A549 (cell line): ENCODE measurements around the gene GCHFR. TPM values are rescaled to one million over a fixed set of nuclear protein-coding genes. Genes with fewer than 3 reads are reported as not detected.
A peak's percentile ranks its signal among the peaks of the same experiment; 100 is the strongest.

Source experiments
- ATAC-seq, 2 experiments: fragments of 200-7000 bp in 1 of 2; fragments of >200 bp in 1 of 2; cut with Nextera tagmentation in 1 of 2; cut with Tn5 transposase in 1 of 2; 3 replicates each; pipeline versions ENCODE4 v1.8.0 to v1.9.1; 2018 to 2020; ENCODE audit warnings: mild to moderate bottlenecking in 1 of 2, moderate library complexity in 1 of 2
- CTCF ChIA-PET: fragments of 300-600 bp; sonication (Branson Sonifier 250); formaldehyde crosslinking; extraction: SDS; loops from one replicate; lab custom pipeline; 2021; ENCODE audit warnings: antibody characterized with exemption, inconsistent platforms; lab: Yijun Ruan, JAX
- POLR2A ChIA-PET: fragments of 350-600 bp; formaldehyde crosslinking; extraction: SDS; loops from one replicate; lab custom pipeline; 2021; ENCODE audit warnings: antibody characterized with exemption, inconsistent platforms; lab: Yijun Ruan, JAX
- DNase-seq, 2 experiments: peaks; one replicate each; pipeline versions ENCODE4 v3.0.0 to v3.0.0-alpha.2; 2011 to 2016; ENCODE audit warnings: low read depth in 1 of 2, low spot score in 1 of 2
- FAIRE-seq: peaks from 2 replicates; lab custom pipeline; 2011; peaks lifted over from hg19 to GRCh38; lab: Jason Lieb, UNC
- H3K27ac ChIP-seq, 2 experiments: fragments of >200 bp; sonication (Bioruptor Twin); formaldehyde crosslinking; 3 replicates each; pipeline ENCODE4 v1.5.1; 2016 to 2017
- H3K4me1 ChIP-seq: fragments of >200 bp; sonication (Bioruptor Twin); formaldehyde crosslinking; 3 replicates; pipeline ENCODE4 v1.6.1; 2016
- H3K4me2 ChIP-seq: fragments of >200 bp; sonication (Bioruptor Twin); formaldehyde crosslinking; 3 replicates; pipeline ENCODE4 v1.6.1; 2016
- H3K4me3 ChIP-seq: fragments of >200 bp; sonication (Bioruptor Twin); formaldehyde crosslinking; 3 replicates; pipeline ENCODE4 v1.5.1; 2016
- H3K9me3 ChIP-seq: fragments of >200 bp; sonication (Bioruptor Twin); formaldehyde crosslinking; 3 replicates; pipeline ENCODE4 v1.6.1; 2016
- BHLHE40 ChIP-seq: IDR thresholded peaks from 2 replicates; pipeline ENCODE4 v1.6.1; 2012; ENCODE audit warnings: low read depth, low read length, inconsistent platforms
- EHF ChIP-seq: fragments of 250-450 bp; sonication (Bioruptor Pico); IDR thresholded peaks from 2 replicates; pipeline ENCODE4 v1.5.0; 2020; ENCODE audit warnings: mild to moderate bottlenecking
- EP300 ChIP-seq, 2 experiments: fragments of >200 bp; sonication (Bioruptor Twin); formaldehyde crosslinking; IDR thresholded peaks; 2 replicates in 1 of 2; 3 replicates in 1 of 2; pipeline ENCODE4 v1.6.1; 2016 to 2017
- FOXS1 ChIP-seq: fragments of 250-450 bp; sonication (Bioruptor Pico); IDR thresholded peaks from 2 replicates; pipeline ENCODE4 v1.5.0; 2020; ENCODE audit warnings: mild to moderate bottlenecking, moderate library complexity
- HEYL ChIP-seq: fragments of 250-450 bp; sonication (Bioruptor Pico); IDR thresholded peaks from 2 replicates; pipeline ENCODE4 v1.8.0; 2021; ENCODE audit warnings: mild to moderate bottlenecking, moderate library complexity
- HOXB13 ChIP-seq: fragments of 250-450 bp; sonication (Bioruptor Pico); IDR thresholded peaks from 2 replicates; pipeline ENCODE4 v1.5.0; 2020; ENCODE audit warnings: low read depth, mild to moderate bottlenecking, moderate library complexity
- JUN ChIP-seq, 2 experiments: fragments of >200 bp; sonication (Bioruptor Twin); formaldehyde crosslinking; IDR thresholded peaks; 2 replicates in 1 of 2; 3 replicates in 1 of 2; pipeline ENCODE4 v1.6.1; 2016 to 2017
- MAFK ChIP-seq: fragments of 450-650 bp; IDR thresholded peaks from 2 replicates; pipeline ENCODE4 v1.6.1; 2014; ENCODE audit not compliant: partially characterized antibody
- MYC ChIP-seq: IDR thresholded peaks from 2 replicates; pipeline ENCODE4 v1.6.1; 2012; ENCODE audit warnings: mild to moderate bottlenecking, inconsistent platforms, low read length, improper control_type of control experiment, borderline replicate concordance
- POLR2AphosphoS2 ChIP-seq: conservative IDR thresholded peaks from 2 replicates; pipeline ENCODE4 v1.6.1; 2012; ENCODE audit warnings: low read length, improper control_type of control experiment, inconsistent platforms
- SMC3 ChIP-seq: fragments of >200 bp; sonication (Bioruptor Twin); formaldehyde crosslinking; IDR thresholded peaks from 3 replicates; pipeline ENCODE4 v1.6.1; 2018; ENCODE audit warnings: inconsistent platforms
- TFCP2L1 ChIP-seq: fragments of 250-450 bp; sonication (Bioruptor Pico); IDR thresholded peaks from 2 replicates; pipeline ENCODE4 v1.5.0; 2021; ENCODE audit warnings: mild to moderate bottlenecking
- WGBS: methylation state at CpG from one replicate; pipeline ENCODE4 v1.1.6; 2017; ENCODE audit errors: missing lambda C conversion rate; 5-methylcytosine and 5-hydroxymethylcytosine counted together
- polyA plus RNA-seq, 4 experiments: library from polyadenylated mRNA; depleted of rRNA in 3 of 4; stranded (reverse); fragments of >200 nt; fragmentation: RNase III in 1 of 4; extraction: RNeasy Plus Mini Kit Qiagen cat#74134 plus additional on column Dnase treatment in 1 of 4; gene quantifications; 2 replicates in 3 of 4; 3 replicates in 1 of 4; pipeline ENCODE4 v1.2.3, GENCODE V29; 2011 to 2017
- TF ChIP-seq, protein P1 (sequence below): fragments of 250-450 bp; sonication (Bioruptor Pico); IDR thresholded peaks from 2 replicates; pipeline ENCODE4 v1.5.0; 2021; ENCODE audit warnings: mild to moderate bottlenecking, moderate library complexity, borderline replicate concordance
- TF ChIP-seq, protein P2 (sequence below): fragments of 250-450 bp; sonication (Bioruptor Pico); IDR thresholded peaks from 2 replicates; pipeline ENCODE4 v1.5.0; 2020; ENCODE audit warnings: low read depth, mild to moderate bottlenecking, moderate library complexity
- TF ChIP-seq, protein P3 (sequence below): IDR thresholded peaks from 2 replicates; pipeline ENCODE4 v1.6.1; 2012; ENCODE audit warnings: low read depth, borderline replicate concordance
- TF ChIP-seq, protein P4 (sequence below): IDR thresholded peaks from 2 replicates; pipeline ENCODE4 v1.6.1; 2012
- TF ChIP-seq, protein P5 (sequence below): IDR thresholded peaks from 2 replicates; pipeline ENCODE4 v1.6.1; 2012

The GCHFR gene
- polyA plus RNA-seq, 2 of the 4 experiments (the other 2 are of a cell fraction), result 6.9 to 7.7 TPM

DNA sequence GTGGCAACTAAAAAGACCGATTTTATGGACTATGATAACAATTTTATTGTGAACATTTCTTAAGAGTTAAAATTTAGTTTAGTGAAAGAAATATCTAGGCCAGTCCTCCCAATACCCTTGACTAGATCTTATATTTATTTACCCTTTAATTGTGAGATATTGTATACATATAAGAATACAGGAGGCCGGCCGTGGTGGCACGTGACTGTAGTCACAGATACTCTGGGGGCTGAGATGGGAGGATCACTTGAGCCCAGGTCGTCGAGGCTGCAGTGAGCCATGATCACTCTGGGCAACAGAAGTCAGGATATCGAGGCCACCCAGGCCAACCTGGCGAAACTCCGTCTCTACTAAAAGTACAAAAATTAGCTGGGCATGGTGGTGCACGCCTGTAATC is 8.1 kb upstream of the GCHFR start:
- no peak for ATAC-seq
- FAIRE-seq, result no peak
- Histone ChIP-seq H3K27ac (peak overlapping the region; percentile 79 to 92), H3K4me1 (0 out of 3 replicates have a peak, but pooled peaks cover 3% of the 10 kb centered on the region), H3K9me3 (no peaks in the 10 kb centered on the region), H3K4me3 (peak overlapping the region; percentile 91), H3K4me2 (peak overlapping the region; percentile 80)
- 80% methylated on average over 10 of the region's 10 CpGs for WGBS
- no peak for DNase-seq
- no peak for TF ChIP-seq FOXS1 (CRISPR knock-in tag)
- no peak for TF ChIP-seq POLR2AphosphoS2
- no peak for TF ChIP-seq MAFK
- TF ChIP-seq, protein P1, sequence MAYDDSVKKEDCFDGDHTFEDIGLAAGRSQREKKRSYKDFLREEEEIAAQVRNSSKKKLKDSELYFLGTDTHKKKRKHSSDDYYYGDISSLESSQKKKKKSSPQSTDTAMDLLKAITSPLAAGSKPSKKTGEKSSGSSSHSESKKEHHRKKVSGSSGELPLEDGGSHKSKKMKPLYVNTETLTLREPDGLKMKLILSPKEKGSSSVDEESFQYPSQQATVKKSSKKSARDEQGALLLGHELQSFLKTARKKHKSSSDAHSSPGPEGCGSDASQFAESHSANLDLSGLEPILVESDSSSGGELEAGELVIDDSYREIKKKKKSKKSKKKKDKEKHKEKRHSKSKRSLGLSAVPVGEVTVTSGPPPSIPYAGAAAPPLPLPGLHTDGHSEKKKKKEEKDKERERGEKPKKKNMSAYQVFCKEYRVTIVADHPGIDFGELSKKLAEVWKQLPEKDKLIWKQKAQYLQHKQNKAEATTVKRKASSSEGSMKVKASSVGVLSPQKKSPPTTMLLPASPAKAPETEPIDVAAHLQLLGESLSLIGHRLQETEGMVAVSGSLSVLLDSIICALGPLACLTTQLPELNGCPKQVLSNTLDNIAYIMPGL, result no peak
- TF ChIP-seq JUN (IDR thresholded peaks at IDR 0.05), result no peak
- ChIA-PET CTCF (interaction anchor here (0.7 kb wide), 1 partner anchor 185 kb away, joined by 3 read pairs; no protein-coding TSS in a partner anchor), POLR2A (no interaction called here)

DNA sequence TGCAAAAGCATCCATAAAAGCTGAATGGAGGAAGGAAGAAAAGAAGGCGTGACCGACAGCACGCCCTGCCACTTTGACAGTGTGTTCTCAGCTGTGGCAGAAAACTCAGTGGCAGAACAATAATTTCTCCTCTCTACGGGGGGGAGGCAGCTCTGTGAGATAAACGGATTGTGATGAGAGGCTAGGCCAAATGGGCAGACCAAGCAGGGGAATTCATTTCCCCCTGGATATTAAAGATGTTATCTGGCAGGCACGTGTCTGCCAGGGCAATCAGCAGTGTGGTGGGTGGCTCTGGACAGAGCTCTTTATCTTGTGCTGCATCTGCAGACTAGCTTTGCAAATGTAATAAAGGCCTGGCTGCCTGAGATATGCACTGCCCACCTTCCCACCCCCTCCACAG is 6.9 kb upstream of the GCHFR start:
- 0 out of 3 replicates have a peak, but pooled peaks cover 3% of the 10 kb centered on the region for H3K4me1 ChIP-seq
- FAIRE-seq, result no peak
- POLR2A ChIA-PET, result no interaction called here
- WGBS, result 61% methylated on average over 6 of the region's 6 CpGs
- TF ChIP-seq EP300 (IDR thresholded peaks at IDR 0.05) (no peak), SMC3 (no peak)
- TF ChIP-seq, all 56 proteins: peak for 0
- no peaks in the 10 kb centered on the region for H3K9me3 ChIP-seq
- DNase-seq (no peak), ATAC-seq (no peak)
- no peak overlapping the region for H3K4me3 ChIP-seq
- CTCF ChIA-PET, result interaction anchor here (1.0 kb wide), 1 partner anchor 101 kb away, joined by 3 read pairs; no protein-coding TSS in a partner anchor
- H3K4me2 ChIP-seq, result no peak overlapping the region
- no peak overlapping the region for H3K27ac ChIP-seq

DNA sequence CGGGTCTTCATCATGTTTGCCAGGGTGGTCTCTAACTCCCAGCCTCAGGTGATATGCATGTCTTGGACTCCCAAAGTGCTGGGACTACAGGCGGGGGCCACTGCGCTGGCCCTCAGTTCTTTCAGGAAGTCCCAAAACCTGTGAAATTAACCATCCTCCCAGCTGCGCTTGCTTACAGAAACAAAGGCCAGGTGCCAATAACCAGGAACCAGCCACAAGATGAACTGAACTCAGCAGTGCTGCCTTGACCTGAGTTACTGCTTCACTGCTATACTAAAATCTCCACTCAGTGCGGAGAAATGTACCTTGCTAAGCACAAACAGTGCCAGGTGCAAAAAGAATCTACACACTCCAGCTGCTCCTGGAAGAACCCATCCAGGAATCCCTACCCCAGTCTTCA is 3.9 kb upstream of the GCHFR start:
- Histone ChIP-seq H3K27ac (no peak overlapping the region), H3K4me2 (no peak overlapping the region), H3K9me3 (no peaks in the 10 kb centered on the region), H3K4me3 (no peak overlapping the region), H3K4me1 (peaks cover 11% of the 10 kb centered on the region; the same call in 2 of the 3 replicates)
- CTCF ChIA-PET, result interaction anchor here (1.1 to 3.2 kb wide), 2 partner anchors 14 to 135 kb away, joined by 3 to 12 read pairs; partner anchors contain the start of gene VPS18
- ATAC-seq, result no peak
- TF ChIP-seq TFCP2L1, result no peak
- TF ChIP-seq BHLHE40, result no peak
- WGBS, result 84% methylated on average over 5 of the region's 5 CpGs
- no peak for FAIRE-seq
- POLR2A ChIA-PET, result no interaction called here
- DNase-seq, result no peak

DNA sequence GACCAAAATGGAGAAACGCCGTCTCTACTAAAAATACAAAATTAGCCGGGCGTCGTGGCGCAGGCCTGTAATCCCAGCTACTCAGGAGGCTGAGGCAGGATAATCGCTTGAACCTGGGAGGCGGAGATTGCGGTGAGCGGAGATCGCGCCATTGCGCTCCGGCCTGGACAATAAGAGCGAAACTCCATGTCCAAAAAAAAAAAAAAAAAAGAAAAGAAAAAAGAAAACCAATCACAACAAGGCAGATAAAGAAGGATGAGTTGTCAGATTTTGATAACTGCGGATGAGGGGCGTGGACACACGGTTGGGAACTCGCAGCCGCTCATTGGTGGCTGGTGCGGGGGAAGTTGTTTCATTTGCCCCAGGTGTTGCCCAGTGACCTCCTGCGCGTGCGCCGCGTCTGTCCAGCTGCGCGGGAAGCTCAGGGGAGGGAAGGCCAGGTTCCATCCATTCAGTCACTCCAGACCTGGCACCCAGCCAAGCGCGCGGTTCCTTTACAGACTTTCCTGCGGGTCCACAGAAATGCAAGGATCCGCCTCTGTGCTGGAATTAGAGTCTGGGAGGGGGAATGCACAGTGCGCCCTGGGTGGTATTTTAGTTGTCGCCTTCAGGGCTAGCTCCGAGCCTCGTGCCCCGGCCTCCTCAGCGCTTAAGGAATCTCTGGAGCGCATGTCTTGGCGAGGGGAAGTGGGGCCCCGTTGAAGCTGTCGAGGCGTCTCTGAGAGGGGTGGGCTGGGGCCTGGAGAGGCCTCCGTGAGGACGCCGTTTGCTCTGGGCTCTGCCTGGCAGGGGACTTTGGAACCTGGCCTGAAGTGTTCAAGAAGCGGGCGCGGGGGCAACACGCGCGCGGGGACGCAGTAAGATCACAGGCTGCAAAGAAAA is 708 bp upstream of the GCHFR start:
- CTCF ChIA-PET, result interaction anchor here (0.6 to 6.1 kb wide), 6 partner anchors 14 to 423 kb away, joined by 3 to 40 read pairs (median 4); partner anchors contain the start of genes RHOV and VPS18
- ATAC-seq (peak; percentile 35 to 44; a peak in 4 of 6 replicates), FAIRE-seq (no peak), DNase-seq (peak in 1 of 2 experiments; percentile 41)
- H3K4me2 ChIP-seq, result peak overlapping the region; percentile 98
- 45% methylated on average over 42 of the region's 55 CpGs for WGBS
- peak overlapping the region; percentile 74 to 89 for H3K27ac ChIP-seq
- POLR2A ChIA-PET, result interaction anchor here (0.9 to 1.4 kb wide), 2 partner anchors 20 to 68 kb away, joined by 3 read pairs; partner anchors contain the start of gene RAD51
- TF ChIP-seq, protein P2, sequence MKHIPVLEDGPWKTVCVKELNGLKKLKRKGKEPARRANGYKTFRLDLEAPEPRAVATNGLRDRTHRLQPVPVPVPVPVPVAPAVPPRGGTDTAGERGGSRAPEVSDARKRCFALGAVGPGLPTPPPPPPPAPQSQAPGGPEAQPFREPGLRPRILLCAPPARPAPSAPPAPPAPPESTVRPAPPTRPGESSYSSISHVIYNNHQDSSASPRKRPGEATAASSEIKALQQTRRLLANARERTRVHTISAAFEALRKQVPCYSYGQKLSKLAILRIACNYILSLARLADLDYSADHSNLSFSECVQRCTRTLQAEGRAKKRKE (CRISPR knock-in tag), result peak; percentile 24; the same call in 1 of the 2 replicates
- TF ChIP-seq HOXB13, result no peak
- no peak for TF ChIP-seq HEYL (CRISPR knock-in tag)
- TF ChIP-seq, protein P3, sequence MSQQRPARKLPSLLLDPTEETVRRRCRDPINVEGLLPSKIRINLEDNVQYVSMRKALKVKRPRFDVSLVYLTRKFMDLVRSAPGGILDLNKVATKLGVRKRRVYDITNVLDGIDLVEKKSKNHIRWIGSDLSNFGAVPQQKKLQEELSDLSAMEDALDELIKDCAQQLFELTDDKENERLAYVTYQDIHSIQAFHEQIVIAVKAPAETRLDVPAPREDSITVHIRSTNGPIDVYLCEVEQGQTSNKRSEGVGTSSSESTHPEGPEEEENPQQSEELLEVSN, result peak; percentile 80; the same call in 1 of the 2 replicates
- TF ChIP-seq EHF (CRISPR knock-in tag), result no peak
- TF ChIP-seq, protein P4, sequence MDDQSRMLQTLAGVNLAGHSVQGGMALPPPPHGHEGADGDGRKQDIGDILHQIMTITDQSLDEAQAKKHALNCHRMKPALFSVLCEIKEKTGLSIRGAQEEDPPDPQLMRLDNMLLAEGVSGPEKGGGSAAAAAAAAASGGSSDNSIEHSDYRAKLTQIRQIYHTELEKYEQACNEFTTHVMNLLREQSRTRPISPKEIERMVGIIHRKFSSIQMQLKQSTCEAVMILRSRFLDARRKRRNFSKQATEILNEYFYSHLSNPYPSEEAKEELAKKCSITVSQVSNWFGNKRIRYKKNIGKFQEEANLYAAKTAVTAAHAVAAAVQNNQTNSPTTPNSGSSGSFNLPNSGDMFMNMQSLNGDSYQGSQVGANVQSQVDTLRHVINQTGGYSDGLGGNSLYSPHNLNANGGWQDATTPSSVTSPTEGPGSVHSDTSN, result no peak
- TF ChIP-seq, protein P5, sequence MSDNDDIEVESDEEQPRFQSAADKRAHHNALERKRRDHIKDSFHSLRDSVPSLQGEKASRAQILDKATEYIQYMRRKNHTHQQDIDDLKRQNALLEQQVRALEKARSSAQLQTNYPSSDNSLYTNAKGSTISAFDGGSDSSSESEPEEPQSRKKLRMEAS, result peak; percentile 80
- no peak for TF ChIP-seq MYC
- peaks cover 14% of the 10 kb centered on the region; the same call in 2 of the 3 replicates for H3K4me1 ChIP-seq
- no peaks in the 10 kb centered on the region for H3K9me3 ChIP-seq
- peak overlapping the region; percentile 59 for H3K4me3 ChIP-seq
